Panc1 (cell line): ENCODE measurements around the gene GPR158. TPM values are rescaled to one million over a fixed set of nuclear protein-coding genes. Genes with fewer than 3 reads are reported as not detected.
"Not testable (repeated sequence)": the region's sequence is repeated elsewhere in the genome, so short reads cannot be mapped to it uniquely, and the experiment has no call there.

ENCODE experiments used
- ATAC-seq: fragments of 200-7000 bp; cut with Tn5 transposase; 2 replicates; pipeline ENCODE4 v1.9.1; 2020; ENCODE audit warnings: mild to moderate bottlenecking, moderate library complexity
- BruUV-seq: library from RNA; stranded (reverse); fragments of 400-500 nt; replicated peaks from 2 replicates; lab custom pipeline; 2021; lab: Mats Ljungman, UMichigan
- CTCF ChIA-PET: fragments of 300-600 bp; sonication (Branson Sonifier 250); formaldehyde crosslinking; loops from one replicate; lab custom pipeline; 2022; ENCODE audit warnings: antibody characterized with exemption; lab: Charles Lee
- POLR2A ChIA-PET: fragments of 300-600 bp; sonication (Branson Sonifier 250); formaldehyde crosslinking; loops from one replicate; lab custom pipeline; 2022; ENCODE audit warnings: antibody characterized with exemption; lab: Charles Lee
- DNase-seq: peaks from one replicate; pipeline ENCODE4 v3.0.0-alpha.2; 2010; ENCODE audit warnings: low read depth, low spot score
- H3K27ac ChIP-seq: 2 replicates; pipeline ENCODE4 v1.5.1; 2011; ENCODE audit warnings: mild to moderate bottlenecking, low read length, inconsistent platforms
- H3K27me3 ChIP-seq: fragments of 200-500 bp; sonication (Bioruptor generic); 2 replicates; pipeline ENCODE4 v1.6.0; 2014; ENCODE audit warnings: low read length, inconsistent platforms; ENCODE audit not compliant: control insufficient read depth, insufficient read depth
- H3K36me3 ChIP-seq: fragments of 200-500 bp; sonication (Bioruptor generic); 2 replicates; pipeline ENCODE4 v1.5.1; 2014; ENCODE audit warnings: inconsistent platforms, mild to moderate bottlenecking, low read length, moderate library complexity; ENCODE audit not compliant: control insufficient read depth, insufficient read depth
- H3K4me1 ChIP-seq: 2 replicates; pipeline ENCODE4 v1.5.1; 2011; ENCODE audit warnings: inconsistent platforms, mild to moderate bottlenecking, low read length, moderate library complexity; ENCODE audit not compliant: control insufficient read depth, insufficient read depth
- H3K4me3 ChIP-seq, 2 experiments: 2 replicates each; pipeline ENCODE4 v1.5.1; 2011 to 2012; ENCODE audit warnings: low read depth in 2 of 2, low read length in 2 of 2, mild to moderate bottlenecking in 2 of 2, inconsistent platforms in 1 of 2, moderate library complexity in 1 of 2
- H3K9me3 ChIP-seq: fragments of 200-500 bp; sonication (Bioruptor generic); 2 replicates; pipeline ENCODE4 v1.5.1; 2014; ENCODE audit warnings: low read depth, mild to moderate bottlenecking, inconsistent platforms, low read length, moderate library complexity; ENCODE audit not compliant: control insufficient read depth, insufficient read depth
- CTCF ChIP-seq: fragments of 450-650 bp; IDR thresholded peaks from 2 replicates; pipeline ENCODE4 v1.5.1; 2017; ENCODE audit warnings: mild to moderate bottlenecking
- POLR2AphosphoS5 ChIP-seq: IDR thresholded peaks from 2 replicates; pipeline ENCODE4 v1.6.1; 2012; ENCODE audit warnings: mild to moderate bottlenecking, low read depth, low read length, moderate library complexity
- REST ChIP-seq, 2 experiments: IDR thresholded peaks; 2 replicates each; pipeline ENCODE4 v1.6.1; 2011 to 2012; ENCODE audit warnings: low read depth in 2 of 2, control low read depth in 1 of 2, low read length in 1 of 2, mild to moderate bottlenecking in 1 of 2, moderate library complexity in 1 of 2; ENCODE audit not compliant: insufficient read depth in 1 of 2
- SIN3A ChIP-seq: IDR thresholded peaks from 2 replicates; pipeline ENCODE4 v1.6.1; 2012; ENCODE audit warnings: low read depth, mild to moderate bottlenecking, low read length, moderate library complexity, borderline replicate concordance; ENCODE audit not compliant: insufficient read depth
- TCF7L2 ChIP-seq: IDR thresholded peaks from 2 replicates; pipeline ENCODE4 v1.6.1; 2011; ENCODE audit warnings: mild to moderate bottlenecking, low read depth, low read length, inconsistent platforms
- in situ Hi-C: cut with HindIII; loops from 2 replicates; pipeline ENCODE4 v1.10.0; 2016; ENCODE audit warnings: low sequenced_read_pairs, low pct_unique_long_range_greater_than_20kb
- intact Hi-C: fragments of 100-400 bp; cut with micrococcal nuclease; formaldehyde crosslinking; loops from one replicate; pipeline ENCODE4 v1.10.0; 2022; ENCODE audit not compliant: unreplicated experiment
- total RNA-seq: library from RNA; stranded (reverse); gene quantifications from one replicate; pipeline ENCODE4 v1.2.1, GENCODE V29; 2021; ENCODE audit not compliant: unreplicated experiment

GPR158 gene
- total RNA-seq, 1 experiment from 2014 or later: 0.64 TPM

GRCh38 chr10:25327273-25327672 lies 152.5 kb downstream of the GPR158 start:
- DNase-seq (no peak), ATAC-seq (no peak)
- intact Hi-C loops: no loop called here
- CTCF ChIA-PET: no interaction called here
- POLR2A ChIA-PET: no interaction called here
- no TSS peak for BruUV-seq
- H3K27ac ChIP-seq: no peak overlapping the region
- H3K36me3 ChIP-seq: no peaks in the 10 kb centered on the region
- no peak overlapping the region for H3K4me3 ChIP-seq
- in situ Hi-C loops: no loop called here
- no peaks in the 10 kb centered on the region for H3K4me1 ChIP-seq
- no peaks in the 10 kb centered on the region for H3K9me3 ChIP-seq
- TF ChIP-seq REST (IDR thresholded peaks at IDR 0.05; ENCODE audit: insufficient read depth in 1 of 2, low read depth in 2 of 2, low read length in 1 of 2) (no peak), CTCF (no peak), SIN3A (no peak), TCF7L2 (no peak), POLR2AphosphoS5 (no peak)
- H3K27me3 ChIP-seq: no peaks in the 10 kb centered on the region

GRCh38 chr10:25328361-25328760 lies 153.6 kb downstream of the GPR158 start:
- CTCF ChIA-PET: no interaction called here
- Histone ChIP-seq H3K27ac (no peak overlapping the region), H3K4me3 (no peak overlapping the region), H3K36me3 (no peaks in the 10 kb centered on the region), H3K27me3 (no peaks in the 10 kb centered on the region), H3K9me3 (no peaks in the 10 kb centered on the region), H3K4me1 (no peaks in the 10 kb centered on the region)
- TF ChIP-seq REST (IDR thresholded peaks at IDR 0.05; ENCODE audit: insufficient read depth in 1 of 2, low read depth in 2 of 2, low read length in 1 of 2): no peak
- no peak for TF ChIP-seq TCF7L2
- TF ChIP-seq CTCF: no peak
- TF ChIP-seq POLR2AphosphoS5: no peak
- no peak for TF ChIP-seq SIN3A
- ATAC-seq (no peak), DNase-seq (no peak)
- intact Hi-C loops: no loop called here
- no TSS peak for BruUV-seq
- POLR2A ChIA-PET: no interaction called here
- in situ Hi-C loops: no loop called here

- H3K27ac ChIP-seq, ATAC-seq, H3K4me1 ChIP-seq, DNase-seq, H3K27me3 ChIP-seq, POLR2A ChIA-PET, CTCF ChIA-PET, intact Hi-C loops, H3K4me3 ChIP-seq, BruUV-seq, H3K9me3 ChIP-seq, in situ Hi-C loops, H3K36me3 ChIP-seq: not testable (repeated sequence)
Observed at GRCh38 chr10:25329587-25329986, 154.8 kb downstream of the GPR158 start.
